ENCODE results near the gene GMPPA.

GMPPA gene

DNA sequence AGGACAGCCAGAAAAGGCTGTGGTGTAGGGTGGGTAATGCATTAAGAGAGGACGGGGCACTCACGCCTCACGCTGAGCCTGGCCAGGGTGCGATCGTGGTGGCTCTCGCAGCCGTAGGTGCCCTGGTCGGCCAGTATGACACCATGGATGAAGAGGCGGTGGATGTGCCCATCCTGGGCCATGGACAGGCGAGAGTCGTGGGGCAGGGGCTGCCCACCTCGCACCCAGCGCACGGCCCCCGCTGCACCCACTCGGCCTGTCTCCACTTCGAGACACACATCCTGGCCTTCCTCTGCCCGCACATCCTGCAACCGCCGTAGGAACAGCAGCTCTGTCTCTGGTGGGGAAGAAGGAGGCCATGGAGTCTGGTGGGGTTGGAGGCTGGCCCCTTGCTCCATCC, 57.3 kb downstream of the GMPPA start:
- no peak overlapping the region for H3K4me3 ChIP-seq (ENCODE audit: low read length)
- no peak for DNase-seq (ENCODE audit: low read depth)
- TF ChIP-seq CTCF (conservative IDR thresholded peaks at IDR 0.05; ENCODE audit: low read depth, low read length): no peak

DNA sequence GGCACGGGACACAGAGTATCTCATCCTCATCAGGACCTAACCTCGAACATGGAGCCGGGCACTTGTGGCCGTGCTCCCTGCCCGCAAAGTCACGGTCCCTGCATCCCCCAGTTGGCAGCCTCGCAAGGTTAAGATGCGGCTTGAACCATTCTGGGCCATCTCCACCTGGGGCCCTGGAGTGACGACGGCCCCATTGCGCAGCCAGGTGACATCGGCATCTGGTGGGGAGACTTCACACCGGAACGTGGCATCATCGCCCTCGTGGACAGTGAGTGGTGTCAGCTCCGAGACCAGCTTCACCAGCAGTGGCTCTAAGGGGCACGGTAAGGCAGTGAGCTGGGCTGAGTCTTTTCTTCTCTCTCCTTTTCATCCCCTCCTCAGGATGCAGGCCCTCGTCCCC, 57.7 kb downstream of the GMPPA start:
- DNase-seq (ENCODE audit: low read depth): no peak
- no peak for TF ChIP-seq CTCF (conservative IDR thresholded peaks at IDR 0.05; ENCODE audit: low read depth, low read length)
- H3K4me3 ChIP-seq (ENCODE audit: low read length): no peak overlapping the region

All from retinal pigment epithelial cell (primary cell).